HepG2 (cell line): ENCODE results near the gene JOSD1. TPM values are rescaled to one million over a fixed set of nuclear protein-coding genes. Genes with fewer than 3 reads are reported as not detected.

Experiments
- BATF2 ChIP-seq: sonication (generic); formaldehyde crosslinking; IDR thresholded peaks from 2 replicates; pipeline ENCODE4 v1.8.0; 2022; ENCODE audit warnings: mild to moderate bottlenecking, missing genetic modification reagents, moderate library complexity
- EZH2 ChIP-seq: conservative IDR thresholded peaks from 2 replicates; pipeline ENCODE4 v1.6.1; 2012; ENCODE audit warnings: mild to moderate bottlenecking, low read depth, low read length, moderate library complexity
- HDAC1 ChIP-seq: sonication (generic); formaldehyde crosslinking; IDR thresholded peaks from 2 replicates; pipeline ENCODE4 v1.5.1; 2020; ENCODE audit warnings: mild to moderate bottlenecking, missing genetic modification reagents
- HDAC2 ChIP-seq: sonication (generic); formaldehyde crosslinking; IDR thresholded peaks from 2 replicates; pipeline ENCODE4 v1.4.0; 2020; ENCODE audit warnings: missing genetic modification reagents
- HNF4G ChIP-seq, 2 experiments: sonication (generic) in 1 of 2; formaldehyde crosslinking in 1 of 2; IDR thresholded peaks; 2 replicates each; pipeline versions ENCODE4 v1.4.0 to v1.6.1; 2011 to 2020; ENCODE audit warnings: borderline replicate concordance in 2 of 2, low read depth in 2 of 2, mild to moderate bottlenecking in 2 of 2, low read length in 1 of 2, missing genetic modification reagents in 1 of 2, moderate library complexity in 1 of 2
- JUN ChIP-seq: sonication (generic); formaldehyde crosslinking; IDR thresholded peaks from 2 replicates; pipeline ENCODE4 v1.4.0; 2020; ENCODE audit warnings: mild to moderate bottlenecking, missing genetic modification reagents
- LCORL ChIP-seq, 2 experiments: fragments of 450-650 bp in 1 of 2; sonication (generic) in 1 of 2; formaldehyde crosslinking in 1 of 2; IDR thresholded peaks; 2 replicates each; pipeline versions ENCODE4 v1.5.0 to v1.6.1; 2017 to 2020; ENCODE audit warnings: antibody characterized with exemption in 1 of 2, missing genetic modification reagents in 1 of 2
- NCOA2 ChIP-seq: sonication (generic); formaldehyde crosslinking; IDR thresholded peaks from 2 replicates; pipeline ENCODE4 v1.8.0; 2022; ENCODE audit warnings: inconsistent platforms
- PLSCR1 ChIP-seq: sonication (generic); formaldehyde crosslinking; IDR thresholded peaks from 2 replicates; pipeline ENCODE4 v1.5.0; 2020; ENCODE audit warnings: missing genetic modification reagents, mild to moderate bottlenecking, borderline replicate concordance
- RORA ChIP-seq: sonication (generic); formaldehyde crosslinking; IDR thresholded peaks from 2 replicates; pipeline ENCODE4 v1.5.0; 2020; ENCODE audit warnings: mild to moderate bottlenecking, missing genetic modification reagents, moderate library complexity
- SYNCRIP ChIP-seq: fragments of 200-400 bp; formaldehyde crosslinking; IDR thresholded peaks from 2 replicates; pipeline ENCODE4 v1.6.1; 2018; ENCODE audit warnings: mild to moderate bottlenecking, low read depth, low read length; ENCODE audit not compliant: insufficient read depth
- TEAD3 ChIP-seq: optimal IDR thresholded peaks from 2 replicates; pipeline ENCODE3; 2016; ENCODE audit warnings: borderline replicate concordance
- ZNF264 ChIP-seq: sonication (generic); formaldehyde crosslinking; IDR thresholded peaks from 2 replicates; pipeline ENCODE4 v1.4.0; 2020; ENCODE audit warnings: missing genetic modification reagents
- ZNF335 ChIP-seq: sonication (generic); formaldehyde crosslinking; IDR thresholded peaks from 2 replicates; pipeline ENCODE4 v1.4.0; 2020; ENCODE audit warnings: missing genetic modification reagents
- ZNF34 ChIP-seq: sonication (generic); formaldehyde crosslinking; IDR thresholded peaks from 2 replicates; pipeline ENCODE4 v1.4.0; 2020; ENCODE audit warnings: mild to moderate bottlenecking, missing genetic modification reagents, borderline replicate concordance
- ZNF646 ChIP-seq: sonication (generic); formaldehyde crosslinking; IDR thresholded peaks from 2 replicates; pipeline ENCODE4 v1.9.0; 2021; ENCODE audit warnings: mild to moderate bottlenecking, missing genetic modification reagents
- ZSCAN31 ChIP-seq: sonication (generic); formaldehyde crosslinking; IDR thresholded peaks from 2 replicates; pipeline ENCODE4 v1.5.0; 2020; ENCODE audit warnings: low read depth, mild to moderate bottlenecking, missing genetic modification reagents
- polyA plus RNA-seq, 8 experiments: library from polyadenylated mRNA; depleted of rRNA in 3 of 8; stranded (reverse) in 7 of 8; unstranded in 1 of 8; fragments of >200 nt; fragmentation: Illumina TruSeq in 4 of 8; extraction: Trizol in 4 of 8; gene quantifications; 2 replicates each; pipeline versions ENCODE4 v1.2.1 to v1.2.3, GENCODE V29; 2011 to 2016; ENCODE audit warnings: low read depth in 4 of 8, missing spikeins in 1 of 8, mixed read lengths in 1 of 8; ENCODE audit not compliant: insufficient read depth in 1 of 8
- total RNA-seq, 5 experiments: library from RNA; depleted of rRNA; stranded (reverse); fragments of >200 nt; fragmentation: Illumina TruSeq; extraction: Trizol; gene quantifications; 2 replicates each; pipeline ENCODE4 v1.2.3, GENCODE V29; 2016; ENCODE audit warnings: low read depth in 1 of 5
- TF ChIP-seq, protein P1 (sequence below): IDR thresholded peaks from 2 replicates; pipeline ENCODE4 v1.4.0; 2020; ENCODE audit warnings: mild to moderate bottlenecking, missing genetic modification reagents

The JOSD1 gene
- total and polyA plus RNA-seq, 2 of the 13 experiments (the other 11 are each of a cell fraction or from before 2014, with no cell fraction given): 31.7 to 38.4 TPM

- TF ChIP-seq BATF2 (CRISPR knock-in tag) (no peak), HDAC2 (CRISPR knock-in tag) (peak; percentile 59), SYNCRIP (no peak), ZNF335 (CRISPR knock-in tag) (0 out of 2 replicates have a peak, but pooled peaks have one; percentile 27), ZNF34 (CRISPR knock-in tag) (no peak), ZNF264 (CRISPR knock-in tag) (0 out of 2 replicates have a peak, but pooled peaks have one; percentile 19), HNF4G (IDR thresholded peaks at IDR 0.05; ENCODE audit: borderline replicate concordance, low read depth, low read length) (peak; percentile 25; the same call in 1 of the 2 replicates), HNF4G (CRISPR knock-in tag; IDR thresholded peaks at IDR 0.05; ENCODE audit: borderline replicate concordance, low read depth) (no peak), ZNF646 (CRISPR knock-in tag) (no peak), TEAD3 (CRISPR knock-in tag) (peak; percentile 48), NCOA2 (peak; percentile 66), EZH2 (no peak), ZSCAN31 (CRISPR knock-in tag) (no peak), RORA (CRISPR knock-in tag) (no peak), HDAC1 (peak; percentile 60), PLSCR1 (no peak), JUN (peak; percentile 61; the same call in 1 of the 2 replicates), LCORL (IDR thresholded peaks at IDR 0.05) (no peak), LCORL (CRISPR knock-in tag; IDR thresholded peaks at IDR 0.05) (0 out of 2 replicates have a peak, but pooled peaks have one; percentile 35)
- TF ChIP-seq, protein P1, sequence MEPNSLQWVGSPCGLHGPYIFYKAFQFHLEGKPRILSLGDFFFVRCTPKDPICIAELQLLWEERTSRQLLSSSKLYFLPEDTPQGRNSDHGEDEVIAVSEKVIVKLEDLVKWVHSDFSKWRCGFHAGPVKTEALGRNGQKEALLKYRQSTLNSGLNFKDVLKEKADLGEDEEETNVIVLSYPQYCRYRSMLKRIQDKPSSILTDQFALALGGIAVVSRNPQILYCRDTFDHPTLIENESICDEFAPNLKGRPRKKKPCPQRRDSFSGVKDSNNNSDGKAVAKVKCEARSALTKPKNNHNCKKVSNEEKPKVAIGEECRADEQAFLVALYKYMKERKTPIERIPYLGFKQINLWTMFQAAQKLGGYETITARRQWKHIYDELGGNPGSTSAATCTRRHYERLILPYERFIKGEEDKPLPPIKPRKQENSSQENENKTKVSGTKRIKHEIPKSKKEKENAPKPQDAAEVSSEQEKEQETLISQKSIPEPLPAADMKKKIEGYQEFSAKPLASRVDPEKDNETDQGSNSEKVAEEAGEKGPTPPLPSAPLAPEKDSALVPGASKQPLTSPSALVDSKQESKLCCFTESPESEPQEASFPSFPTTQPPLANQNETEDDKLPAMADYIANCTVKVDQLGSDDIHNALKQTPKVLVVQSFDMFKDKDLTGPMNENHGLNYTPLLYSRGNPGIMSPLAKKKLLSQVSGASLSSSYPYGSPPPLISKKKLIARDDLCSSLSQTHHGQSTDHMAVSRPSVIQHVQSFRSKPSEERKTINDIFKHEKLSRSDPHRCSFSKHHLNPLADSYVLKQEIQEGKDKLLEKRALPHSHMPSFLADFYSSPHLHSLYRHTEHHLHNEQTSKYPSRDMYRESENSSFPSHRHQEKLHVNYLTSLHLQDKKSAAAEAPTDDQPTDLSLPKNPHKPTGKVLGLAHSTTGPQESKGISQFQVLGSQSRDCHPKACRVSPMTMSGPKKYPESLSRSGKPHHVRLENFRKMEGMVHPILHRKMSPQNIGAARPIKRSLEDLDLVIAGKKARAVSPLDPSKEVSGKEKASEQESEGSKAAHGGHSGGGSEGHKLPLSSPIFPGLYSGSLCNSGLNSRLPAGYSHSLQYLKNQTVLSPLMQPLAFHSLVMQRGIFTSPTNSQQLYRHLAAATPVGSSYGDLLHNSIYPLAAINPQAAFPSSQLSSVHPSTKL (CRISPR knock-in tag): peak; percentile 86
Observed at GRCh38 chr22:38707346-38707745, 6.6 kb upstream of the JOSD1 start (continued).
